NCI-H69 (cell line): ENCODE data around the gene KLF15.
"Not testable (repeated sequence)": the region's sequence is repeated elsewhere in the genome, so short reads cannot be mapped to it uniquely, and the experiment has no call there.

Experiments
- DNase-seq: peaks from one replicate; lab custom pipeline; 2025; lab: John Stamatoyannopoulos, UW

KLF15 gene

GRCh38 chr3:126346466-126346865 lies 10.7 kb downstream of the KLF15 start:
- DNase-seq, result no peak

- DNase-seq, result no peak
Observed at GRCh38 chr3:126345641-126346460, 11.4 kb downstream of the KLF15 start.

- DNase-seq, result no peak
Observed at GRCh38 chr3:126345231-126345630, 12.0 kb downstream of the KLF15 start.

- no peak for DNase-seq
Observed at GRCh38 chr3:126344380-126345041, 12.7 kb downstream of the KLF15 start.

- DNase-seq, result no peak
Observed at GRCh38 chr3:126343649-126344035, 13.6 kb downstream of the KLF15 start.

GRCh38 chr3:126342991-126343648 lies 14.1 kb downstream of the KLF15 start:
- DNase-seq, result no peak

GRCh38 chr3:126342211-126342610 lies 15.0 kb downstream of the KLF15 start:
- DNase-seq, result no peak

GRCh38 chr3:126341755-126342150 lies 15.5 kb downstream of the KLF15 start:
- DNase-seq, result no peak

GRCh38 chr3:126340943-126341754 lies 16.1 kb downstream of the KLF15 start:
- no peak for DNase-seq

- no peak for DNase-seq
Observed at GRCh38 chr3:126340596-126340942, 16.6 kb downstream of the KLF15 start.

- no peak for DNase-seq
Observed at GRCh38 chr3:126340081-126340511, 17.1 kb downstream of the KLF15 start.

GRCh38 chr3:126339466-126339865 lies 17.7 kb downstream of the KLF15 start:
- no peak for DNase-seq

GRCh38 chr3:126338790-126339288 lies 18.4 kb downstream of the KLF15 start:
- no peak for DNase-seq

GRCh38 chr3:126337980-126338651 lies 19.1 kb downstream of the KLF15 start:
- DNase-seq, result no peak

GRCh38 chr3:126331812-126332336 lies 25.3 kb downstream of the KLF15 start:
- not testable (repeated sequence) for DNase-seq

- no peak for DNase-seq
Observed at GRCh38 chr3:126329927-126330725, 27.1 kb downstream of the KLF15 start.

- no peak for DNase-seq
Observed at GRCh38 chr3:126326629-126327028, 30.6 kb downstream of the KLF15 start.

- DNase-seq, result no peak
Observed at GRCh38 chr3:126322181-126322967, 34.8 kb downstream of the KLF15 start.

GRCh38 chr3:126321490-126321889 lies 35.7 kb downstream of the KLF15 start:
- no peak for DNase-seq
